Measurements from ENCODE around the gene SPRY2.
"Not testable (repeated sequence)": the region's sequence is repeated elsewhere in the genome, so short reads cannot be mapped to it uniquely, and the experiment has no call there.

The SPRY2 gene

GRCh38 chr13:80348314-80348713 lies 7.4 kb upstream of the SPRY2 start:
- no peak for DNase-seq

DNA sequence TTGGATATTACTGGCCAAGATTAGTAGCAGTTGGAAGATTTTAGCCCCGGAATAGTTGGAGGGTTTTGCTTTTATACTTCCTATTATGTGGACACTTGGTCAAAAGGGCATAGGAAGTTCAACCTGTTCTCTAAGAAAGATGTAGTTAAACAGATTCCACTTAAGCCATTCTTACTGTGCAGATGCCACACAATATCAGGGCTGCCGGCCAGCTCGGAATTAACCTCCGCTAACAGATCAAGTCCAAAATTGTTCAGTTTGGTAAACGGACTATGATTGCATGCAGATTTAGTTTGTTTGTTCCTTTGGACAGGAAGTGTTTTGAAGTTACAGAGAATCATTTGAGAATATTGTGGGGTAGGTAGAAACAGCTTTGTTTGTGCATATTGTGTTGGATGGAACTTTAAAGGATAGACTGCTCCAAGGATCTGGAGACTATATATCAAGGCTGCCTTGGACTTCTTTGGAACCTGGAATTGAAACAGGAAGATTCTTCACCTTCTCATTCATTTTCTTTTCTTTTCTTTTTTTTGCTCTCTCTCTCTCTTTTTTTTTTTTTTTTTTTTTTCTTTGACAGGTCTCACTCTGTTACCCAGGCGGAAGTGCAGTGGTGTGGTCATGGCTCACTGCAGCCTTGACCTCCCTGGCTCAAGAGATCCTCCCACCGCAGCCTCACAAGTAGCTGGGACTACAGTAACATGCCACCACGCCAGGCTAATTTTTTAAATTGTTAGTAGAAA lies 5.0 kb upstream of the SPRY2 start:
- DNase-seq, result no peak

DNA sequence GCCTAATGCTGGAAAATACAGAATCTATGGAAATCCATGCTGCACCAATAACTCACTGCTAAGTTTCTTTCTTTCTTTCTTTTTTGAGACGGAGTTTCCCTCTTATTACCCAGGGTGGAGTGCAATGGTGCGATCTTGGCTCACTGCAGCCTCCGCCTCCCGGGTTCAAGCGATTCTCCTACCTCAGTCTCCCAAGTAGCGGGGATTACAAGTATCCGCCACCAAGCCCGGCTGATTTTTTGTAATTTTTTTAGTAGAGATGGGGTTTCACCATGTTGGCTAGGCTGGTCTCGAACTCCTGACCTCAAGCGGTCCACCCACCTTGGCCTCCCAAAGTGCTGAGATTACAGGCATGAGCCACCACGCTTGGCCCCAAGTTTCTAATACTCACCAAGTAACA lies 3.1 kb upstream of the SPRY2 start:
- not testable (repeated sequence) for DNase-seq

DNA sequence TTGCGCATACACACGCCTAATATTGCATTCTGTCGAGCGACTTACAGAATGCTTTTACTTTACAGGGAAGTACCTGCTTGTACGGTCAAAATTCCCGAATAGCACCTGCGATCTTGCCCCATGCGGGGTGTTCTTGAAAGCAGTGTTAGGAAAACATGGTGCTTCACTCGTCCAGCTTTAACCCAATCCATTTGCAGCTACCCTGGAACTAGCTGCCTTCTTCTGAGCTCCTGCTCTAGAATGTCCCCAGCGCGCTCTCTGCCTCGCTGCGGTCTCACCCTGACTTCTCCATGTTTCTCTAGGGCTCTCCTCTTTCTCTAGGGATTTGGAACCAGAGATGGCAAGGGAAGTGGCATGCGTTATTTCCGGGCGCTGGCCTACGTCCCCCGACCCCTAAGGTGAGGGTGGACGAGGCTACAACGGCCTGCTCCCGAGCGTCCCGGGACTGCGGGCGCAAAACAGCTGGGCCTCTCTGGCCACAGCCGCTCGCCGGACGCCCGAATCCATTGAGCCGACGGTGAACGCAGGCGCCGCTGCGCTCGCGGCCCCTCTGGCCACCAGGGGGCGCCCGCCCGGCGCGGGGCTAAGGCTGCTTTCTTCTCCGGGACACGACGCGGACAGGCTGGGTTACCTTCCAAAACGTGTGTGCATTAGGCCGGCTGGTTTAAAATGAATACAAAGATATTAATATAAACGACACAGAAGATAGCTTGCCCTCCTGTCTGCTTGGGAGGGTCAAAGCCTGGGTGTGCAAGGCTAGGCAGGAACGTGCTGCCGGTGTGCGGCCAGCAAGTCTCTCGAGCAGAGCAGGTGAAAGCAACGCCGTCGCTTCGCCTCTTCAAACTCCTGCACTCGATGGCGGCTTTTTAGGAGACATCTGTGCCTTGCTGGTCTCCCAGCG lies 1.8 kb upstream of the SPRY2 start:
- peak; percentile 59 for DNase-seq

GRCh38 chr13:80341756-80342370 lies 937 bp upstream of the SPRY2 start:
- peak; percentile 29 for DNase-seq

- DNase-seq, result no peak
Observed at GRCh38 chr13:80340651-80341100, 250 bp downstream of the SPRY2 start.

GRCh38 chr13:80339912-80340650 lies 845 bp downstream of the SPRY2 start:
- DNase-seq, result peak; percentile 42

DNA sequence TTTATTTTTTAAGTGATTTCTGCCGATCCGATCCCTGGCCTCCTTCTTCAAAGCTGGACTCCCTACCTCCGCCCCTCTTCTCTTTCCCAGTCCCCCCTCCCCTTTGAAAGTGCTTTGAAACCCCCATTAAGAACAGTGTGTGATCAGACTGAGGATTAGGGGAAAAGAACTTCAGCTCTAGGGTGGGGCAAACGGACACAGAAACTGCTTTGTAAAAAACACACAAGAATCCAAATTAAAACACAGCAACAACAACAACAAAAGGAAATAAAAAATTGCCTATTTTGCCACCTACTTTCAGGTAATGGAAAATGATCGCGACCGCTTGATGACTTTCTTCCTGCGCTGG lies 1.4 kb downstream of the SPRY2 start:
- no peak for DNase-seq

- peak; percentile 63 for DNase-seq
Observed at GRCh38 chr13:80338781-80339562, 2.0 kb downstream of the SPRY2 start.

DNA sequence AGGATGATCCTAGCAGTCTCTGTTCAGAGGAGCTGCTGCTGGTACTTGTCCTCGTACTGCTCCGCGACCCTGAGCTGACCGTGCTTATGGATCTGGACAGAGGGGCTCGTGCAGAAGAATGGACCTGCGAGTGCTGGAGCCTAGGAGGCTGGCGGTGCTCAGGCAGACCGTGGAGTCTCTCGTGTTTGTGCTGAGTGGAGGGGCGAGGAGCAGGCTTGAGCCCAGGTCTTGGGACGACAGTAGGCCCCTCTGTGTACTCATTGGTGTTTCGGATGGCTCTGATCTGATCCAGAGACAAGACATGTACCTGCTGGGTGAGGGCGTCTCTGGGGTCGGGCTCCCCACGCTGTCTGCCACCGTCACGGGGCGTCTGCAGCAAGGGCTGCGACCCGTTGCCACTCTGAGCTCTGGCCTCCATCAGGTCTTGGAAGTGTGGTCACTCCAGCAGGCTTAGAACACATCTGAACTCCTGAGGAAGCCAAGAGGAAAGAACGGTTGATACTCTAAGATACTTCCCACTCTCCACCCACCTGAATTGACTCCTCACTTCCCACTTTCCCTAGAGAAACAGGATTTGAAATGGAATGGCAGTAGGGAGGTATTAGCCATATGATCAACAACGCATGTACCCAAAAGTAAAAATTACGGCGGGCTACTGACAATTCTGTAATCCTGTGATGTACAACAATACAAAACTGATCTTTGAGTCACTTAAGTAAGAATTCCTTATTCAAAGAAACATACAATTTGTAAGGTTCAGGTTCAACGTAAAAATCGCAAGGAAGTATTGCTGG lies 3.4 kb downstream of the SPRY2 start:
- DNase-seq, result no peak

GRCh38 chr13:80336776-80337287 lies 4.1 kb downstream of the SPRY2 start:
- no peak for DNase-seq

GRCh38 chr13:80336370-80336769 lies 4.6 kb downstream of the SPRY2 start:
- DNase-seq, result no peak

GRCh38 chr13:80334597-80335260 lies 6.2 kb downstream of the SPRY2 start:
- DNase-seq, result no peak

DNA sequence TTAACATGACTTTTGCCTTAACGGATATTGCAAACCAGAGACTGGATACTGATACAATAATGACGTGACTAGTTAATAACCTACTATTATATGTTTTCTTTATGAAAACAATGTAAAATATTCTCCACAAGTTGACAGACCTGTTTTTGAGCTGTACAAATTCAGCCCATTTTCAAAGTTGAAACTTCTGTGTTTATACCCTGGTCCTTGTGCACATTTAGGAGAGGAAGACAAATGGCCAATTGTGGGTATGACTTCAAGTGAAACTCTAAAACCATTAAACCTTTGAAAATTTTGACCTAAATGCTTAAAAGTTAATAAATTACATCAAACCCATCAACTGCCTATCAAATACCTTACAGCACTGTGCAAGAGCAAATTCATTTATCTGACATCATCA lies 8.9 kb downstream of the SPRY2 start:
- DNase-seq, result no peak

DNA sequence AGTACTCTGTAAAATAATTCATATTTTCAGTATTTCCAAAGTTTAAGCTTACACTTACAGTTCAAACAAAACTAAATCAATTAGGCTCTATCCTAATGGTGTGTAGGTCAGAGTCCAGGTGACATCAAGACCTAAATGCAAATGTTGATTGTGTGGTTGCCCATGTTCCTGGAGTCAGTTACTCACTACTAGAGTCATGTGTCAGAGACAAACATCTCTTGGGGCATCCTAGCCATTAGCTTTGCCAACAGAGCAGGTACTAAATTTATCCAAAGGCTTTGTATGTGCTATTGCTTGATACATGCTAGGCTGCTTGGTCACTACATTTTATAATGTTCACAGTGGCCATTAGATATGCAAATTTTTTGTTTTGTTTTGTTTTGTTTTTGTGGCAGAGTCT lies 11.7 kb downstream of the SPRY2 start:
- DNase-seq, result no peak

DNA sequence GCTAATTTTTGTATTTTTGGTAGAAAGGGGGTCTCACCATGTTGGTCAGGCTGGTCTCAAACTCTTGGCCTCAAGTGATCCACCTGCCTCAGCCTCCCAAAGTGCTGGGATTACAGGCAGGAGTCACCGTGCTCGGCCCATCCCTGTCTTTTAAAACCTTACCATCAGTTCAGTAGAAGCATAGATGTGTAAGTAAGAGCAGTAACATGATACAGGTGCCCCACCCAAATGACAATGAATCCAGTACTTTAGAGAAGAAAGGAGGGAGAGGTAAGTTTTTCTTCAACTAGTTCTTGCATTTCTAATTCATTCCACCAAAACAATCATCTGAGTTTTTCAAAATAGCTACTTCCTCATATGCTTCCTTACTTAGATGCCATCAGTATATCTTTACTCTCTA lies 21.9 kb downstream of the SPRY2 start:
- DNase-seq, result no peak

DNA sequence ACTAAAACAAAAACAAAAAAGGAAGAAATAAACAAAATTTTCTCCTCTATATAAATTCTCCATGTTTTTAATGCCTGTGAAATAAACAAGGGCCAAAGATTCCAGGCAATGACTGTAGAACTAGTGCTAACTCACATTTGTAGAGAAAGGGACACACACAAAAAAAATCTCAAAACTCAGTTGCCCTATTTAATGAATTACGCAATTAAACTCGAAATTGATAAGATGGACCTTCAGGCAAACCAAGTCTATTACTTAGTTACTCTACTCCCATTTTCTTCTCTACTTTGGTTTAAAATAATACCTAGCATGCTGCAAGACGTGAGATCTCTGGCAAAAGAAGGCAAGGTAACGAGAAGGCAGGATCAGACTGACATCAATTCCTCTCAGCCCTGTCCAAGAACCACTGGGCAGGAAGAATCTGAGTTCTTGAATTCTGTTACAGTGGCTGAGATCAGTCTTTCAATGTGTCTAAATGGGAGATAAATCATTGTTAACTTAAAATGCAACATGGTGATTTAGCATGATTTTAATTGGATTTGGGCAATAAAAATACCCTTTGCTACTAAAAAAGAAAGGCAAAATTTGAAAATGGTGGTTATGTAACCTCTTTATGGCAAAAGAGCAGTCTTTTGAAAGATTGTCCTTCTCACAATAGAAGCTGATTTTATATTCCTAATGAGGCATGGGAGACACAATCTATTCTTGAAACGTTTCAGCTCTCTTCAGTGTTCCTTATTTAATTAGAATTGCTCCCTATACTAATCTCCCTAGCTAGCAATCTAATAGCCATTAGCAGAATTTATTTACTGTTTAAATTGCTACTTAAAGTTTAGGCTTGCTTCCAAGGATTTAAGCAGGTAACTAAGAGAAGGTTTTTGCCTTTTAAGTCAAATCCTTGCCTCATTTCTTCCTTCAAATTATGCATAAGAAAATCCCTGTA lies 25.9 kb downstream of the SPRY2 start:
- DNase-seq, result no peak

DNA sequence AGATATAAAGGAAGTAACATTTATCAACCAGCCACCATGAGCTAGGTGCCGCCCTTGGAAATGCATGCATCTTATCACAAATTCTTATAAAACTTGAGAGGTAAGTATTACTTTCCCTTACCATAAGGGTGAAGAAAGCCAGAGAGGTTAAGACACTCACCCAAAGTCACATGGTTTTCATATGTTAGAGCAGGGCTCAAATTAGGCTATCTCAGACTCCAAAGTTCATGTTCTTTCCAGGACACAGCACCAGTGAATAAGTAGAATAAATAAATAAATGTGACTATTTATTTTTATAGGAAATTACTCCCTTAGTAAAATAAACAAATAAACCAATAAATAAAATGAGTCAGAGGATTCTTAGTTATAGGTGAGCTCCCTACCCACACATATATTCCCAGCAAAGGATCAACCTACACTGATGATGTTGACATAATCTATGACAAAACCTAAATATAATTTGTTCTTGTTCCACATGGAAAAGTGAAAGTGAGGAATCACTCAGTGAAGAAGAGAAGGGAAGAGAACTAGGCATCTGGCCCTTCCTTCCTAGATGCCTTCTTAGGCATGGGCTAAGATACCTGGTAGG lies 27.2 kb downstream of the SPRY2 start:
- no peak for DNase-seq

- DNase-seq, result no peak
Observed at GRCh38 chr13:80312967-80313366, 28.0 kb downstream of the SPRY2 start.

Data from 8988T (cell line).